ENCODE data around the gene BRIP1. TPM values are rescaled to one million over a fixed set of nuclear protein-coding genes. Genes with fewer than 3 reads are reported as not detected.

The BRIP1 gene
- total RNA-seq, 2 donors from 2014 or later, result 24.2 to 25.5 TPM

GRCh38 chr17:61806936-61807335 is 56.4 kb downstream of the BRIP1 start:
- Histone ChIP-seq H3K9ac (ENCODE audit: extremely low read depth, low read length, poor library complexity, severe bottlenecking) (no peak overlapping the region), H3K9me3 (ENCODE audit: control insufficient read depth, low read length) (no peaks in the 10 kb centered on the region), H3K36me3 (ENCODE audit: control insufficient read depth, insufficient read depth, low read length) (no peaks in the 10 kb centered on the region), H3K4me3 (ENCODE audit: low read length) (no peak overlapping the region), H3K4me1 (ENCODE audit: control insufficient read depth, insufficient read depth, low read length) (peaks cover 5% of the 10 kb centered on the region), H3K27me3 (ENCODE audit: control insufficient read depth, insufficient read depth, low read length, poor library complexity, severe bottlenecking) (no peaks in the 10 kb centered on the region), H3K27ac (ENCODE audit: low read depth, low read length) (no peak overlapping the region)
- Mint-ChIP-seq H3K36me3 (ENCODE audit: low read depth) (peaks cover 6% of the 10 kb centered on the region), H3K9me3 (no peaks in the 10 kb centered on the region), H3K27me3 (ENCODE audit: insufficient read depth) (no peaks in the 10 kb centered on the region), H3K27ac (no peak overlapping the region), H3K4me3 (no peak overlapping the region), H3K4me1 (peaks cover 21% of the 10 kb centered on the region)
- 100% methylated on average over 1 of the region's 1 CpG for WGBS, 2 experiments (ENCODE audit: insufficient coverage in 1 of 2, insufficient read length in 1 of 2)
- TF ChIP-seq CTCF (conservative IDR thresholded peaks at IDR 0.05), result no peak
- no peak for DNase-seq

GRCh38 chr17:61806081-61806828 is 57.1 kb downstream of the BRIP1 start:
- TF ChIP-seq CTCF (conservative IDR thresholded peaks at IDR 0.05), result no peak
- no peak for DNase-seq
- Mint-ChIP-seq H3K9me3 (no peaks in the 10 kb centered on the region), H3K27ac (peak overlapping the region; percentile 81), H3K4me1 (peaks cover 21% of the 10 kb centered on the region), H3K27me3 (ENCODE audit: insufficient read depth) (no peaks in the 10 kb centered on the region), H3K36me3 (ENCODE audit: low read depth) (peaks cover 5% of the 10 kb centered on the region), H3K4me3 (no peak overlapping the region)
- H3K4me1 ChIP-seq (ENCODE audit: control insufficient read depth, insufficient read depth, low read length), result peaks cover 5% of the 10 kb centered on the region
- no peaks in the 10 kb centered on the region for H3K36me3 ChIP-seq (ENCODE audit: control insufficient read depth, insufficient read depth, low read length)
- 77 to 88% methylated on average over 4 to 6 of the region's 7 CpGs for WGBS, 2 experiments (ENCODE audit: insufficient coverage in 1 of 2, insufficient read length in 1 of 2)
- H3K9me3 ChIP-seq (ENCODE audit: control insufficient read depth, low read length), result no peaks in the 10 kb centered on the region
- H3K4me3 ChIP-seq (ENCODE audit: low read length), result no peak overlapping the region
- H3K9ac ChIP-seq (ENCODE audit: extremely low read depth, low read length, poor library complexity, severe bottlenecking), result no peak overlapping the region
- no peak overlapping the region for H3K27ac ChIP-seq (ENCODE audit: low read depth, low read length)
- H3K27me3 ChIP-seq (ENCODE audit: control insufficient read depth, insufficient read depth, low read length, poor library complexity, severe bottlenecking), result no peaks in the 10 kb centered on the region

- no peaks in the 10 kb centered on the region for H3K27me3 Mint-ChIP-seq (ENCODE audit: insufficient read depth)
- TF ChIP-seq CTCF (conservative IDR thresholded peaks at IDR 0.05), result no peak
- WGBS, 2 experiments (ENCODE audit: insufficient coverage in 1 of 2, insufficient read length in 1 of 2), result 79% methylated on average over 1 of the region's 1 CpG; no CpG with 5 or more reads in 1 of the 2 experiments
- no peak overlapping the region for H3K27ac ChIP-seq (ENCODE audit: low read depth, low read length)
- H3K27ac Mint-ChIP-seq, result no peak overlapping the region
- no peaks in the 10 kb centered on the region for H3K9me3 ChIP-seq (ENCODE audit: control insufficient read depth, low read length)
- H3K36me3 ChIP-seq (ENCODE audit: control insufficient read depth, insufficient read depth, low read length), result no peaks in the 10 kb centered on the region
- H3K27me3 ChIP-seq (ENCODE audit: control insufficient read depth, insufficient read depth, low read length, poor library complexity, severe bottlenecking), result no peaks in the 10 kb centered on the region
- H3K9me3 Mint-ChIP-seq, result no peaks in the 10 kb centered on the region
- H3K36me3 Mint-ChIP-seq (ENCODE audit: low read depth), result peaks cover 1% of the 10 kb centered on the region
- H3K9ac ChIP-seq (ENCODE audit: extremely low read depth, low read length, poor library complexity, severe bottlenecking), result no peak overlapping the region
- H3K4me3 ChIP-seq (ENCODE audit: low read length), result no peak overlapping the region
- no peak for DNase-seq
- H3K4me3 Mint-ChIP-seq, result no peak overlapping the region
- peaks cover 5% of the 10 kb centered on the region for H3K4me1 ChIP-seq (ENCODE audit: control insufficient read depth, insufficient read depth, low read length)
- peaks cover 19% of the 10 kb centered on the region for H3K4me1 Mint-ChIP-seq
These were observed 57.9 kb downstream of the BRIP1 start for GRCh38 chr17:61805399-61805798.
